Panc1 (cell line): Measurements from ENCODE around the gene HSF2BP. TPM values are rescaled to one million over a fixed set of nuclear protein-coding genes. Genes with fewer than 3 reads are reported as not detected.

Experiments
- ATAC-seq: fragments of 200-7000 bp; cut with Tn5 transposase; 2 replicates; pipeline ENCODE4 v1.9.1; 2020; ENCODE audit warnings: mild to moderate bottlenecking, moderate library complexity
- BruUV-seq: library from RNA; stranded (reverse); fragments of 400-500 nt; replicated peaks from 2 replicates; lab custom pipeline; 2021; lab: Mats Ljungman, UMichigan
- CTCF ChIA-PET: fragments of 300-600 bp; sonication (Branson Sonifier 250); formaldehyde crosslinking; loops from one replicate; lab custom pipeline; 2022; ENCODE audit warnings: antibody characterized with exemption; lab: Charles Lee
- POLR2A ChIA-PET: fragments of 300-600 bp; sonication (Branson Sonifier 250); formaldehyde crosslinking; loops from one replicate; lab custom pipeline; 2022; ENCODE audit warnings: antibody characterized with exemption; lab: Charles Lee
- DNase-seq: peaks from one replicate; pipeline ENCODE4 v3.0.0-alpha.2; 2010; ENCODE audit warnings: low read depth, low spot score
- H3K27ac ChIP-seq: 2 replicates; pipeline ENCODE4 v1.5.1; 2011; ENCODE audit warnings: mild to moderate bottlenecking, low read length, inconsistent platforms
- H3K27me3 ChIP-seq: fragments of 200-500 bp; sonication (Bioruptor generic); 2 replicates; pipeline ENCODE4 v1.6.0; 2014; ENCODE audit warnings: low read length, inconsistent platforms; ENCODE audit not compliant: control insufficient read depth, insufficient read depth
- H3K36me3 ChIP-seq: fragments of 200-500 bp; sonication (Bioruptor generic); 2 replicates; pipeline ENCODE4 v1.5.1; 2014; ENCODE audit warnings: inconsistent platforms, mild to moderate bottlenecking, low read length, moderate library complexity; ENCODE audit not compliant: control insufficient read depth, insufficient read depth
- H3K4me1 ChIP-seq: 2 replicates; pipeline ENCODE4 v1.5.1; 2011; ENCODE audit warnings: inconsistent platforms, mild to moderate bottlenecking, low read length, moderate library complexity; ENCODE audit not compliant: control insufficient read depth, insufficient read depth
- H3K4me3 ChIP-seq, 2 experiments: 2 replicates each; pipeline ENCODE4 v1.5.1; 2011 to 2012; ENCODE audit warnings: low read depth in 2 of 2, low read length in 2 of 2, mild to moderate bottlenecking in 2 of 2, inconsistent platforms in 1 of 2, moderate library complexity in 1 of 2
- H3K9me3 ChIP-seq: fragments of 200-500 bp; sonication (Bioruptor generic); 2 replicates; pipeline ENCODE4 v1.5.1; 2014; ENCODE audit warnings: low read depth, mild to moderate bottlenecking, inconsistent platforms, low read length, moderate library complexity; ENCODE audit not compliant: control insufficient read depth, insufficient read depth
- POLR2AphosphoS5 ChIP-seq: IDR thresholded peaks from 2 replicates; pipeline ENCODE4 v1.6.1; 2012; ENCODE audit warnings: mild to moderate bottlenecking, low read depth, low read length, moderate library complexity
- SIN3A ChIP-seq: IDR thresholded peaks from 2 replicates; pipeline ENCODE4 v1.6.1; 2012; ENCODE audit warnings: low read depth, mild to moderate bottlenecking, low read length, moderate library complexity, borderline replicate concordance; ENCODE audit not compliant: insufficient read depth
- TCF7L2 ChIP-seq: IDR thresholded peaks from 2 replicates; pipeline ENCODE4 v1.6.1; 2011; ENCODE audit warnings: mild to moderate bottlenecking, low read depth, low read length, inconsistent platforms
- in situ Hi-C: cut with HindIII; loops from 2 replicates; pipeline ENCODE4 v1.10.0; 2016; ENCODE audit warnings: low sequenced_read_pairs, low pct_unique_long_range_greater_than_20kb
- intact Hi-C: fragments of 100-400 bp; cut with micrococcal nuclease; formaldehyde crosslinking; loops from one replicate; pipeline ENCODE4 v1.10.0; 2022; ENCODE audit not compliant: unreplicated experiment
- total RNA-seq: library from RNA; stranded (reverse); gene quantifications from one replicate; pipeline ENCODE4 v1.2.1, GENCODE V29; 2021; ENCODE audit not compliant: unreplicated experiment
- TF ChIP-seq, protein P1 (sequence below): fragments of 450-650 bp; IDR thresholded peaks from 2 replicates; pipeline ENCODE4 v1.5.1; 2017; ENCODE audit warnings: mild to moderate bottlenecking
- TF ChIP-seq, protein P2 (sequence below), 2 experiments: IDR thresholded peaks; 2 replicates each; pipeline ENCODE4 v1.6.1; 2011 to 2012; ENCODE audit warnings: low read depth in 2 of 2, control low read depth in 1 of 2, low read length in 1 of 2, mild to moderate bottlenecking in 1 of 2, moderate library complexity in 1 of 2; ENCODE audit not compliant: insufficient read depth in 1 of 2

Gene HSF2BP
- total RNA-seq, 1 experiment from 2014 or later = 4.2 TPM

DNA sequence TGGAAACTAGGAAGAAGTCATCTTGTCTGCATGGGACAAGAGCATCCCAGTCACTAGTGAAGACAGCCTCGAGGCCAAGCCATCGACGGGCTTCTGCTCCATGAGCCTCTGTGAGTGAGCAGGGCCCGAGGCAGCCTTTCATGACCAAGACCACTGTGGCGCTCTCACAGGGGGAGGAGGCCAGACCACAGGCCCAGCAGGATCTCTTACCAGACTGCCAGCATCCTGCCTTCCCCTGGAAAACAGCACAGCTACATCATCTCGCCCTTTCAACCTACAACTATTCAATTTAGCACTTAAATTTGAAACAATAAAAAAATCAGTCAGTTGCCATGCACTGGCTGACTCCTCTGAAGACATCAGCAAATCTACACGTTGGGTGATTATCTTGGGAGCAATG, 85.4 kb downstream of the HSF2BP start:
- TF ChIP-seq, protein P1, sequence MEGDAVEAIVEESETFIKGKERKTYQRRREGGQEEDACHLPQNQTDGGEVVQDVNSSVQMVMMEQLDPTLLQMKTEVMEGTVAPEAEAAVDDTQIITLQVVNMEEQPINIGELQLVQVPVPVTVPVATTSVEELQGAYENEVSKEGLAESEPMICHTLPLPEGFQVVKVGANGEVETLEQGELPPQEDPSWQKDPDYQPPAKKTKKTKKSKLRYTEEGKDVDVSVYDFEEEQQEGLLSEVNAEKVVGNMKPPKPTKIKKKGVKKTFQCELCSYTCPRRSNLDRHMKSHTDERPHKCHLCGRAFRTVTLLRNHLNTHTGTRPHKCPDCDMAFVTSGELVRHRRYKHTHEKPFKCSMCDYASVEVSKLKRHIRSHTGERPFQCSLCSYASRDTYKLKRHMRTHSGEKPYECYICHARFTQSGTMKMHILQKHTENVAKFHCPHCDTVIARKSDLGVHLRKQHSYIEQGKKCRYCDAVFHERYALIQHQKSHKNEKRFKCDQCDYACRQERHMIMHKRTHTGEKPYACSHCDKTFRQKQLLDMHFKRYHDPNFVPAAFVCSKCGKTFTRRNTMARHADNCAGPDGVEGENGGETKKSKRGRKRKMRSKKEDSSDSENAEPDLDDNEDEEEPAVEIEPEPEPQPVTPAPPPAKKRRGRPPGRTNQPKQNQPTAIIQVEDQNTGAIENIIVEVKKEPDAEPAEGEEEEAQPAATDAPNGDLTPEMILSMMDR = no peak
- no peak for TF ChIP-seq POLR2AphosphoS5
- no peak for TF ChIP-seq SIN3A
- TF ChIP-seq, protein P2, sequence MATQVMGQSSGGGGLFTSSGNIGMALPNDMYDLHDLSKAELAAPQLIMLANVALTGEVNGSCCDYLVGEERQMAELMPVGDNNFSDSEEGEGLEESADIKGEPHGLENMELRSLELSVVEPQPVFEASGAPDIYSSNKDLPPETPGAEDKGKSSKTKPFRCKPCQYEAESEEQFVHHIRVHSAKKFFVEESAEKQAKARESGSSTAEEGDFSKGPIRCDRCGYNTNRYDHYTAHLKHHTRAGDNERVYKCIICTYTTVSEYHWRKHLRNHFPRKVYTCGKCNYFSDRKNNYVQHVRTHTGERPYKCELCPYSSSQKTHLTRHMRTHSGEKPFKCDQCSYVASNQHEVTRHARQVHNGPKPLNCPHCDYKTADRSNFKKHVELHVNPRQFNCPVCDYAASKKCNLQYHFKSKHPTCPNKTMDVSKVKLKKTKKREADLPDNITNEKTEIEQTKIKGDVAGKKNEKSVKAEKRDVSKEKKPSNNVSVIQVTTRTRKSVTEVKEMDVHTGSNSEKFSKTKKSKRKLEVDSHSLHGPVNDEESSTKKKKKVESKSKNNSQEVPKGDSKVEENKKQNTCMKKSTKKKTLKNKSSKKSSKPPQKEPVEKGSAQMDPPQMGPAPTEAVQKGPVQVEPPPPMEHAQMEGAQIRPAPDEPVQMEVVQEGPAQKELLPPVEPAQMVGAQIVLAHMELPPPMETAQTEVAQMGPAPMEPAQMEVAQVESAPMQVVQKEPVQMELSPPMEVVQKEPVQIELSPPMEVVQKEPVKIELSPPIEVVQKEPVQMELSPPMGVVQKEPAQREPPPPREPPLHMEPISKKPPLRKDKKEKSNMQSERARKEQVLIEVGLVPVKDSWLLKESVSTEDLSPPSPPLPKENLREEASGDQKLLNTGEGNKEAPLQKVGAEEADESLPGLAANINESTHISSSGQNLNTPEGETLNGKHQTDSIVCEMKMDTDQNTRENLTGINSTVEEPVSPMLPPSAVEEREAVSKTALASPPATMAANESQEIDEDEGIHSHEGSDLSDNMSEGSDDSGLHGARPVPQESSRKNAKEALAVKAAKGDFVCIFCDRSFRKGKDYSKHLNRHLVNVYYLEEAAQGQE (IDR thresholded peaks at IDR 0.05; ENCODE audit: insufficient read depth in 1 of 2, low read depth in 2 of 2, low read length in 1 of 2) = no peak
- no peak for TF ChIP-seq TCF7L2
- Histone ChIP-seq H3K36me3 (no peaks in the 10 kb centered on the region), H3K27ac (no peak overlapping the region), H3K4me1 (no peaks in the 10 kb centered on the region), H3K4me3 (no peak overlapping the region), H3K9me3 (no peaks in the 10 kb centered on the region), H3K27me3 (no peaks in the 10 kb centered on the region)
- DNase-seq (no peak), ATAC-seq (no peak)
- no TSS peak for BruUV-seq
- intact Hi-C loops = no loop called here
- in situ Hi-C loops = no loop called here
- CTCF ChIA-PET = no interaction called here
- POLR2A ChIA-PET = no interaction called here

DNA sequence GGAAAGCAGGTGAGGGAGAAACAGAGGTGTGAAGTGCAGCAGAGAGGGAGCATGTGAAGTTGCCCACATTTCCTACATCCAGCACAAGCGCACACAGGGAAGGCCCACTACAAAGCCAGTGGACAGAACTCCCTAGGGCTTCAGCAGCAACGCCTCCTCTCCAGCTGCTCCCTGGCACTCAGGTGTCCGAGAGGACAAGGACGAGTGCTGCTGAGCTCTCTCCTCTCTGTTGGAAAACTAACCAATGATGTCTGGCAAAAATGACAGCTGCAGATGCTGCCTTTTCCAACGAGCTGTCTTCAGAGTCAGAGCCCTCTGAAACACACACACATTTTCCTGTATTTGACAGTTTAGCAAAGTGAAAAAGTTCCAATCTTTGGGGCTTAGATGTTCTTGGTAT, 86.8 kb downstream of the HSF2BP start:
- CTCF ChIA-PET = no interaction called here

More for the DNA sequence above, 86.8 kb downstream of the HSF2BP start:
- Histone ChIP-seq H3K27me3 (no peaks in the 10 kb centered on the region), H3K27ac (no peak overlapping the region), H3K9me3 (no peaks in the 10 kb centered on the region), H3K36me3 (no peaks in the 10 kb centered on the region), H3K4me1 (no peaks in the 10 kb centered on the region), H3K4me3 (no peak overlapping the region)
- TF ChIP-seq, protein P1 = no peak
- TF ChIP-seq TCF7L2 = no peak
- no peak for TF ChIP-seq SIN3A
- POLR2A ChIA-PET = no interaction called here
- in situ Hi-C loops = no loop called here
- intact Hi-C loops = no loop called here
- ATAC-seq (no peak), DNase-seq (no peak)
- no TSS peak for BruUV-seq
